NCI-H446 treated with DMSO at 0.1 percent for 48 hours (cell line): ENCODE results near the gene HDAC9.

Experiments used
- DNase-seq: peaks from one replicate; lab custom pipeline; 2025; lab: John Stamatoyannopoulos, UW

The HDAC9 gene

DNA sequence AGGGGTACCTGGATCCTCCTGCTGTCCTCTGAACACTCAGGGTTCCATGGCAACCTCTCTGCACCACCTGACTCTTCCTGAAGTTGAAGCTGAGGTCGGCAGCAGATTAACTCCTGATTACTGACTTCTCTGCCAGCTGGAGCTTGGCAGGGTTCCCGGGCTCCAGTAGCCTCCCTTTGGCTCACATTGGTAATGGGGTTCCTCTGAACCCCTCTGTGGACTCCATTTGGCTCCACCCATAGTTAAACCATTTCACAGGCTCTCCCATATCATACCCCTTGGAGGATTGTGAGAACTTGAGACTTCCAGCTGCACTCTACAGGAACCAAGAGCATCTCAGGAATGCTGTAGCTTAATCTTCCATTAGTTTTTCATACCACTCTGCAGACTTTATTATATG, 292.5 kb downstream of the HDAC9 start:
- no peak for DNase-seq

DNA sequence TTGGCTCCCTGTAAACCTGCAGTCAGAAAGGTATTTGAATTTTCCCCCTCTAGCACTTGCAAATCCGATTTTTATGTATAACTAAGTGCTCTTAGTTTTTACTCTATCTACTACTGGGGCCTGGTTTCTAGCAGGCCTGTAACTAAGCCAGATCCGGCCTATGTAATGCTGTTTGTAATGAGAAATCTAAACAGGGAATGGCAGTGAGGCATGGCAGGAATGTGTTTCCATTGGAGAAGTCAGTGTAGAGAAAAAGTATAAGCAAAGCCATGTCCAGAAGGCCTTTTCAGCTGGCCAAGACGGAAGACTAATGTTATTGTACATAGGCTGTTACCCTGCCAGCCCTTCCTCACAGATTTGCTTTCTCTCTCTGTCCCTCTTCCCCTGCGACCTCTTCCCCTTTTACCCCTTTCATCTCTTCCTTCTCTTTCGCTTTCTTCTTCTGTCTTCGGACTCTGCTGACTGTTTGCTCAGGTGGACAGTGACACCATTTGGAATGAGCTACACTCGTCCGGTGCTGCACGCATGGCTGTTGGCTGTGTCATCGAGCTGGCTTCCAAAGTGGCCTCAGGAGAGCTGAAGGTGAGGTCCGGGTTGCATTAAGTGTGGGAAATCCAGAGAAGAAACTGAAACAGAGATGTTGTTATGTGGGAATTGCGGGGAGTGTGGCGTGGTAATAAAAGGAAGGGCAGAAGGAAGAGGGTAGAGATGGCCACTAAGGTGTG, 297.5 kb downstream of the HDAC9 start:
- DNase-seq = no peak

DNA sequence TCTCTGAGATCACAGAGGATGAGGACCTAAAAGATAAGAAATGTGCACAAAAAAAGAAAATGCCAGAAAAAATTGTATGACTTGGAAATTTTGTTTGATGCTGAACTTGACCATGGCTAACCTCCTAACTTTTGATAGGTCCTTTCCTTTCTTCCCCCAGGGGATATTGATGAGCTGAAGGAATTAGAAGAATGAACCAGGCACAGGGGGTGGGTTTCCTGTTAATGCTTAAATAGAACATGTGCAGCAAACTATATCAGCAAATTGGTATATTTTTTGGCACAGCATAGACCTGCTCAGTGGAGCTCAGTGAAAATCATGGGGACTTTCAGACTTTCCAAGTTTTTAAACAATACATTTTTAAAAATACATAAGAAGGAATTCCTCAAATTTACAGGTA, 300.7 kb downstream of the HDAC9 start:
- DNase-seq = no peak

DNA sequence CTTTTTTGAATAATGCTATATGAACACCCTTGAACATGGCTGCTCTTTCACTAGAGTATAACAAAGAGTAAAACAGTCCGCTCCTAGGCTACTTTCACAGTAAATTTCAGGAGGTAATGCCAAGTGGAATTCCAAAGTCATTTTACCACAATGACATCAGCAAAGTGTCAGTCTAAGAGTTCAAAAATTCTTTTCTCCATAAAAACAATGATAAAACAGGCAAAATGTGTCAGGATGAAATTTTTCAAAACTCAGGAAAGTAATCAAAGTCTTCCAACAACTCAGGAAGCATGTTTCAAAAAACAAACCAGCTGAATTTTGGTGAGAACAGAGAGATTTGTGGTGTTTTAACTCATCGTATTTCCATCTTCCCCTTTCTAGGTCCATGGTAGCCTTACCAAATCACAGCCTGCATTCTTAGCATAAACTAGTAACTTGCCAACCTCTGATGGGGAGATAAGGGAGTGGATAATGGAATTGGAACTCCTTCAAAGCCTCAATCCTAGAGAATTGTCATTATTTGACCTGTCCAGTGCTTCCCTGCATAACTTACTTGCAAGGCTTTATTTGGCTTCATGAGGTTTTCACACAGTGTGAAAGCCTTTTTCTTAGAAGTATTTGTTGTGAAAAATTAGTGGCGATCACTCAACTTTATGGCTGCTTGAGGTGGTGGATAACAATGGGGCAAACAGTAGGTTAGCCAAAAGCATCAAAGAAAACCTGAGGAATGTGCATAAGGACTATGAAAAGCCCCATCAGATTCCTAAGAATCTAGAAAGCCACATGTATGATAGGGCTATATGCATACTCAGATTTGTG, 302.7 kb downstream of the HDAC9 start:
- DNase-seq = no peak

DNA sequence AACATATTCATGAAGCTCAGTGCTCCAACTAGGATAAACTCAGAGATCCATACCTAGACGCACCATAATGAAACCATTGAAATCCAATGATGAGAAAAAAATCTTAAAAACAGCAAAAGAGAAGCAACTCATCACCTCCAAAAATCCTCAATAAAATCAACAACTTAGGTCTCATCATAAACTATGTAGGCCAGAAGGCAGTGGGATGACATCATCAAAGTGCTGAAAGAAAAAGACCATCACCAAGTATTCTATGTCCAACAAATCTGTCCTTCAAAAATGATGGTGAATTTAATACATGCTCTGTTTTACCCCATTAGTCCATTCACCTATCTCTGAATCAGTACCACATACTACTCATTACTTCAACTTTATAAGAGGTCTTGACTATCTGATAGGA, 304.4 kb downstream of the HDAC9 start:
- DNase-seq = no peak

DNA sequence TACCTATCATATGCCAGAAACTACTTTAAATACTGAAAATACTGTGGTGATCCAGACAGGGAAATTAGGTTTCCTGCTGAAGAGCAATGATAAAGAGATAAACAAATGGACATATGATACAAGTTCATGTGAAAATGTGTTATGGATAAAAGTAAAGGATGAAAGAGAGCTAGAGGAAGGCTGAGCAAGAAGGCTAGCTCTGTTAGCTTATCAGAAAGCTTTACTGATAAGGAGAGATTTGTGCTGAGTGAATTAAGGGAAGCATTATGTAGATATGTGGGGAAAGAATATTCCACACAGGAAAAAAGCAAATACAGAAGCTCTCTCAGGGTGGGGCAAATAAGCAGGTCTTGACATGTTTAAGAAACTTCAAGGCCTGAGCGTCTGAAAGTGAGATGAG, 308.4 kb downstream of the HDAC9 start:
- no peak for DNase-seq

DNA sequence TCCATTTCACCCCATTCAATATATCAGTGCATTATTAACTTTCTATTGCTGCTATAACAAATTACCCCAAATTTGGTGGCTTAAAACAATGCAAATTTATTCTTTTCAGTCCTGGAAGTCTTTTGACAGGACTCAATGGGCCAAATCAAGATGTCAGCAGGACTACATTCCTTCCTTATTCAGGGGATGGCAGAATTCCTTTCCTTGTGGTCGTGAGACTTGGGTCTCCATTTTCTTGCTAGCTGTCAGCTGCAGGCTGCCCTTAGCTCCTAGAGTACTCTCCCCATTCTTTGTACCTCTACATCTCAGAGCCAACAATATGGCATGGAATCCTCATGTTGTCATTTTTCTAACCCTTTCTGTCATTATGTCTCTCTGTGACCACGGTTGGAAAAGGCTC, 310.6 kb downstream of the HDAC9 start:
- DNase-seq = no peak

DNA sequence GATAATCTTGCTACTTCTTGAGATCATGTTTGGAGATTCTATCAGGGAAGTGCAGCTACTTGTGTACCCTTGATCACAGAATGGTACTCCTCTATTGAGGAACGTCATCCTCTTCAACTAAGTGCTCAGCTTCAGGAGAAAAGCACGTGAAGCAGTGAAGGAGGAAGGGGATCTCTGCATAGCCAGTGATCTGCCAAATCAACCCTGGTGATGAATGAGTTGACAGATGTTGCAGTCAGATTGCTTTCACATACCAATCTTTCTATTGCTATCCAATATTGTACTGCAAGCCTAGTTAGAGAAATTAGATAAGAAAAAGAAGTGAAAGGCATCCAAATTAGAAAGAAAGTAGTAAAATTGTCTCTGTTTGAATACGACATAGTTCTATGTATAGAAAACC, 312.5 kb downstream of the HDAC9 start:
- DNase-seq = peak; percentile 85

DNA sequence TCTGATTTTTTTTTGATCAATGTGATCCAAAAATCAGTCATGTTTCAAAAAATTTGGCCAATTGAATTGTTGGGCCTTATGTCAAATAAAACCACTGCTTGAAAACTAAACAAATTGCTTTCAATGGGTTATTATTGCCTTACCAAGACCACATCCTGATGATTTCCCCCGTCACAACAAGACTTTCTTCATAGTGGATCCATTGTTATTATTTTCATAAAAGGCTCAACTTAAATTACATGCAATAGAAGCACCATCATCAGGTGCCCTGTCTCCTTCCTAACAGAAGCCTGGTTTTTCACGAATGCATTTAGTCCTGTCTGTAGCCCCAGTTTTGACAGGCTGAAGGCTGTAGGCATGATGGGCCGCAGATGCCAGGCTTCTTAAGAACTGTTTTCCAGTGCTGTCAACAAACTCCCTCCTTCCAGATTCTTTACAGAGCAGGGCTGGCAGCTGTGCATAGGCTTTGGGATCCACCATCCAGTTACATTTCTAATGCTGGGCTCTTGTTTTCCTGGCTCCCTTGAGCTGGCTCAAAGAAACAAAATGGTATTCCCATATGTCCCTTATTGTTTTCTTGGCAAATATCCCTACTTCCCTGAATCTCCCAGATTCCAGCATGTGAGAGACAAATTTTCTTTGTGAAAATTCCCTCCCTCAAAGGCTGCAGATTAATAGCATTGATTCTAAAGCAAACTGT, 319.9 kb downstream of the HDAC9 start:
- peak; percentile 93 for DNase-seq

DNA sequence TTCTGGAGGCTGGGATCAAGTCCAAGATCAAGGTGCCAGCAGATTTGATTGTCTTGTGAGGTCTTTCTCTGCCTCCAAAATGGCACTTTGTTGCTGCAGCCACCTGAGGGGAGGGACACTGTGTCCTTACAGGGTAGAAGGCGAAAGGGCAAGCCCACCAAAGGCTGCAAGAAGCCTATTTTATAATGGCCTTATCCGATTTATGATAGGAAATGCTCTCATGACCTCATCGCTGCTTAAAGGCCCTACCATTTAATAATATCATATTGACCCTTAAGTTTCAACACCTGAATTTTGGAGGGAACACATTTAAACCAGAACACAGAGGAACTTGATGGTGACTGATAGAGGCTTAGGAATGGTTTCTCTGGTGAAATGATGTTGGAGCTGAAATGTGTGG, 325.4 kb downstream of the HDAC9 start:
- no peak for DNase-seq

DNA sequence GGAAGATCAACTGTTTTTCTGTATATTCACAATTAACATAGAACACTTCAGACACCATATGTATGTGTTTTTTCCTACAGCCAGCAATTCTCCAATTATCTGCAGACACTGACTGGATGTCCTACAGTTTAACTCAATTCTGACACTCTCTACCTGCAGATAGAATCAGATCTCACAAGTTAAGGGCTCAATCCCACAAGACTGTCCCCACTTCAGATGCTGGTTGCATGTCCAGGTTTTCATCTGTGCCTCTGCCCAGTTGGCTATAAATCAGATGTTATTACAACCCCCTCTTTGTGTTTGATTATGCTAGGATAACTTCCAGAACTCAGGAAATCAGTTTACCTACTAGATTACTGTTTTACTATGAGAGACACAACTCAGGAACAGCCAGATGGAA, 326.0 kb downstream of the HDAC9 start:
- no peak for DNase-seq

DNA sequence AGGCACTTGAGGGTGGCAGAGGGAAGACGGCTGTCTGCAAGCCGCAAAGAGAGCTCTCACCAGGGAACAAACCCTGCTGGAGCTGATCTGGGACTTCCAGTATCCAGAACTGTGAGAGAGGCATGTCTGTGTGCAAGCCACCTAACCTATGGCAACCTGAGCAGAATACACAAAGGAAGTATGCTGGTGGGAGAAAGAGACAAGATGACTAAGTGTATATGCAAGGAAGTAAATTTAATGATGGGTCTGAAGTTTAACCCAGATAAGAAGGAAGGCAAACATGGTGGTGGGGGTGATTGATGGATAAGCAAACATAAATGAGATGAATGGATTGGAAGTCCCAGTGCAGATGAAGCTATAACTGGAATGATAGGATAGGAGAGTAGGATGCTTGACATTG, 328.6 kb downstream of the HDAC9 start:
- DNase-seq = no peak

DNA sequence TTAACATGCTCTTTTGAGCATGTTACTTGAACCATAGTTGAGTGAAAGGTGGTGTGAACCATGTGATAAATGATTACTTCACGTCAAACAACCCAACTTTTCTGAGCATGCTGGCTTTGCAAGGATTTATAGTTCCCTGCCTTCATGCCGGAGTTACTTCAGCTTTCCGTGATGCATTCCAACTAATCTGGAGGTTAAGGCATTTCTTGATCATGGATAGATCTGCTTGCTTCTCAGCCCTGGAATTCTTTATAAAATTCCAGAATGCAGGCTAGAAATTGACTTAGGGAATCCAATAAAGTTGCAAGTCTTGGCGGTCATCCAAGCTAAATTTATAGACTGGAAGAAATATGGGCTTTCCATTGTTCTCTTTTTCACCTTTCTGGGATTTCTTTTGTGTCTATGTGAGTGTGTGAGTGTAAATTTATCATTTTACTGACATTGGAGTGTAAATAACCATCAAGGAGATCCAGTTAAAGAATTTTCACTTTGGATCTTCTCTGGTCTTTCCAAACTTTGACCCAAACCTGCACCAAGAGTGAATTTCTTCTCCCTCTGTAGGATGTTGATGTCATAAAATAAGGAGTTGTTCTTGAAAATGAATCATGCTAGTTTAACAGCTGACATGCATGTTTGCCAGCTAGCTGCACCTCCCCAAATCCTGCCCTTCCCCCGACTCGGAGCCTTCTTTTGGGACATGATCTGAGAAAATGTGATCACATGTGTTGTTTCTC, 332.9 kb downstream of the HDAC9 start:
- no peak for DNase-seq

DNA sequence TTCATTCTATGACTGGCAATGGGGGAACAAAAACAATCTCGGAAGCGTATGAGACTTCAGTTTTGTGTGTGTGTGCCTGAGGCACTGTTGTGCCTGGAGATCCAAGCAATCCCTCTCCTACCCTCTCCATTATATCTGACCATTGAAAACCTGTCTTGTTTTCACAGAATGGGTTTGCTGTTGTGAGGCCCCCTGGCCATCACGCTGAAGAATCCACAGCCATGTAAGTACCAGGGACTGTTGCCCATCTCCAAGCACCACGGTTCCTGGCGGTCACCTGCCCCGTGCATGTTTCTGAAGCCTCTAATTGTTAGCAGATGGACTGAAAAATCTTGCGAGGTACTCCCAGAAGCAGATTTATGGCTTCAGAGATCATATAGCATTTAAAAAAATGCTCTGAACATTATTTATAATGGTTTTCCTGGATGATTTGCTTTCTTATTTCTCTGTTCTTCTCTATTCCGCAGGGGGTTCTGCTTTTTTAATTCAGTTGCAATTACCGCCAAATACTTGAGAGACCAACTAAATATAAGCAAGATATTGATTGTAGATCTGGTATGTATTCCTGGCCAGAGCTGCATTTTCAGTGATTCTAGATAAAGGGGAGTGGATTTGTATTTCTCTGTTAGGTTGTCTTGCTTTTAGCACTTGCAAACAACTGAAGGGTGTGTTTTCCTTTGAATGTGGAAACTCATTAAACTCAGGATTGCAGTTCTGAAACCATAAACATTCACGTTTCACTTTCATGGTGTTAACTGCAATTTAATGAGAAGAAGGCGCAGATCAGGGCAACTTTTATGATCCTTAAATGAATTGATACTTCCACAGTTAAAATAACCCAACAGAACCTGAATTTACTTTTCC, 333.7 kb downstream of the HDAC9 start:
- no peak for DNase-seq

DNA sequence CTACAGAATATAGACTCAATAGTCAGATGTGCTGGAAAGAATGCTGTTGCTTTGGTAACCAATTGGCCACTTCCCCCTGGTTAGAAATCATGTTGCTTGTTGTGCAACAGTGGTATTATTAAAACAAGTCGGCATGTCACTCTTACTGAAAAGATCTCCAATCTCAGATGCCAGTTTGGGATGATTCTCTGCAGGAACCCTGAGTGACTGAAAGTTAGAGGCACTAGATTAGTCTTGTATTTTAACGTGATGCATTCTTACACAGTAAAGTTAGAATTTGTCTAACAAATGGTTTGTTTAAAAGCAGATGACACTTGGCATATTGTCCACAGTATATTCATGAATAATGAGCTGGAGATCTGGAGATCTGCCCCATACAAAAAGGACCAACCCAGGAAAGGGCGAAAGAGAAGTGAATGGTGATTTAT, 334.3 kb downstream of the HDAC9 start:
- DNase-seq = no peak

DNA sequence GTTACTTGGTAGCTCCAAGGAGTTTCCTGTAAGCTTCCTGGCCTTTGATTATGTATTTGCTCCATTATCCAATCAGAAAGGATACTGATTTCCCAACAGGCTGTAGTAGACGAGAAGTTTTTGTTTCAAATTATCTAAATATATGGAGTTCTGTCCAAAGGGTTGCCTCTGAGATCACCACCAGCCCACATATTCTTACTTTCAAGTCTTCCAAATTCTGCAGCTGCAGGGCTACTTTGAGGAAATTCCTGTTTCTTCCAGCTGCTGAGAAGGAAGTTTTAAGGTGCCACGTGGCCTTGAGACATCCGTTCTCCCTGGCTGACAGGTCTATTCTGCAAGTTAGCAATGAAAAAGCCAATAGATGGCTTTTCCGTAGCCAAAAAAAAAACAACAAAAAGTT, 335.9 kb downstream of the HDAC9 start:
- DNase-seq = no peak

DNA sequence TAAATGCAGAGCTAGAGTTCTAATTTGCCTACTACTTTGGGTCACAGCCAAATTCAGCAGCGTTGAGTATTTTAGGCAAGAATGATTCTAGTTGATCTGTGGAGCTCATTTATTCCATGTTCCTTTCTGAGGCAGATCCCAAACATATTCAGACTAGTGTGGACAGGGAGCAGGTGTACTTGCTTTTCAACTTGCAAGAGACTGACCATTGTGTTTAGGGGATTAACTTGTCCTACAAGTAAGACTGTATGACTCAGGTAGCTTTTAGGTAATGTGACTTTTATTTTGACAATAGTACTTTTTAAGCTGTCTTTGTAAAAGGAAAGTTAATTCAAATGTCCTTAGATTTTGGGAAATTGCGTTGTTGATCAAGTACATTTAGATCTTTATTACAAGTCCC, 336.4 kb downstream of the HDAC9 start:
- no peak for DNase-seq

DNA sequence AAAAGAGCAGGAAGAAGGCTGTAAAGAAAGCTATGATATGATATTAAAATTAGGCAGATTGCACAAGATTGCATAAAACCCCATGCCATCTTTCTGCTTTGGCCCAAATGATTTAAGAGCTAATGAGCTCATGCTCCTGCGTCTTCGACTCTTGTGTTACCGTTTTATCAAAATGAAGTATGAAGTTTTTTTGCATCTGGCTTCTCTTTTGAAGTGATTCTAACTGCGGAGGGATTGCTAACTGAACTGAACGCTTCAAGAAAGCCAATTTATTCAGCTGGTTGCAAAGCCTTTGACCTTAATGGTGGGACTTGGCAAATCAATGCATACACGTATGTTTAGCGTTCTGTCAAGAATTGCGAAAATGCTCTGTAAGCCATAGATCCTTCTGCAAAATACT, 339.0 kb downstream of the HDAC9 start:
- DNase-seq = no peak

DNA sequence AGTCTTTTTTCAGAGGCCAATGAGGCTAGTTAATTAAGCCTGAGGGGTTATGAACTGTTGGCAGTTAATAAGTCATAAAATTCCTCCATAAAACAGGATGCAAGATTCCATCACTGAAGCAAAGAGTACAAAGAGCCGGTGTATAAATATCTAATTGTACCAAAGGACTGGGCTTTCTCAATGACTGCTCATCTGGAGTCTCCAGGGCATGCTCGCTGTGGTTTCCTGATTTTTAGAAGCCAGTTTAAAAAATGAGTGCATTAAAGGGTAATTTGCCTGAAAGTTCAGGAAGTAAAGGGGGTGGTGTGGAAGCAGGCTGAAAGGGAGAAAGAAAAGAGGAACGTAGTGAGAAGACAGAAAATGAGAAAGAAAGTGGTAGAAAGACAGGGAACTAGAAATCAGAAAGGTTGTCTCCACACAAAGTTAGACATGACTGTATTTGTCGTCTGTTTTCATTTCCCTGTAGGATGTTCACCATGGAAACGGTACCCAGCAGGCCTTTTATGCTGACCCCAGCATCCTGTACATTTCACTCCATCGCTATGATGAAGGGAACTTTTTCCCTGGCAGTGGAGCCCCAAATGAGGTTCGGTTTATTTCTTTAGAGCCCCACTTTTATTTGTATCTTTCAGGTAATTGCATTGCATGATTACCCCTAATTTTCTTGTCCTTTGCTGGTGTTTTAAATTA, 339.6 kb downstream of the HDAC9 start:
- DNase-seq = no peak

DNA sequence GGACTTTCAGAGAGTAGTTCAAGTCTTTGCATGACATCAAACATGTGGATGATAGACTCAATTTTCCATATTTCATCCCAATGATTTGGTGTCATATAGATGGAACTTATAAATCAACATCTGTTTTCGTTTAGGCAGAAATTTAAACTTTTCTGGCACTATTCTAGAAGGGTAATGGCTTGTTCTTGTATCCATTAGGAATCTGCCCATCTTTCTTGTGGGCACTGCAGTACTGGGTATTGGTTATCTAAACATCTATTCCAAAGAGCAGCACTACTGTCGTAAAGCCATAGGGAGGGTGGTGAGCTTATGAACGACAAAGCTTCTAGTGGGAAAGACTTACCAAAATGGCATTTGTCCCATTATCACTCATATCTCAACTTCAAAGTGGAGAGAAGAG, 348.4 kb downstream of the HDAC9 start:
- DNase-seq = no peak

DNA sequence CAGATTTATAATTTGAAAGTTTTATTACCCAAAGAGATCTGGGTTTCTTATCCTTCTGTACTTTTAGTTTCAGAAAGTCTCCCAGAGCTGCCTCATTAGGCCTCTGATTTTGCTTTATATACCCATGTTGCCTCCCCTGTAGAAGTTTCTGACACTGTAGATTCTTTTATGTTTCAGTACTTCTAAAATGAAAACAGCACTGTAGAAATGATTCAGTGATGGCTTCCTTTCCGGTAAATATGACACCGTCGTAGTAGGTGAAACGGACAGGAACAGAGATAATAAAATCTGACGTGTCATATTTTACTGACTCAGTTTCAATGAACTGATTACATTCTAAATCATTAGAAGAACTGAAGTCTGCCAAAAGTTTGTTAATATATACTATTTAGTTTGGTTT, 349.2 kb downstream of the HDAC9 start:
- DNase-seq = no peak
